Parathyroid adenoma (tissue), 2 donors: ENCODE data around the gene ERC1.

ENCODE experiments used
- H2AFZ ChIP-seq: fragments of 300-600 bp; sonication (generic); one replicate; pipeline ENCODE4 v1.7.0; 2017; ENCODE audit warnings: antibody characterized with exemption, mild to moderate bottlenecking
- H3K27ac ChIP-seq: fragments of 300-600 bp; sonication (generic); one replicate; pipeline ENCODE4 v1.7.0; 2017
- H3K27me3 ChIP-seq: fragments of 300-600 bp; sonication (generic); one replicate; pipeline ENCODE4 v1.7.0; 2017; ENCODE audit warnings: low read length; ENCODE audit not compliant: control insufficient read depth, insufficient read depth
- H3K36me3 ChIP-seq: fragments of 300-600 bp; sonication (generic); one replicate; pipeline ENCODE4 v1.7.0; 2017; ENCODE audit warnings: low read length; ENCODE audit not compliant: control insufficient read depth, insufficient read depth
- H3K4me1 ChIP-seq: fragments of 300-600 bp; sonication (generic); one replicate; pipeline ENCODE4 v1.7.0; 2017; ENCODE audit warnings: control low read depth
- H3K4me2 ChIP-seq: fragments of 300-600 bp; sonication (generic); one replicate; pipeline ENCODE4 v1.7.0; 2017; ENCODE audit warnings: low read length
- H3K4me3 ChIP-seq: fragments of 300-600 bp; sonication (generic); one replicate; pipeline ENCODE4 v1.7.0; 2017; ENCODE audit warnings: low read depth, low read length
- H3K79me2 ChIP-seq: fragments of 300-600 bp; sonication (generic); one replicate; pipeline ENCODE4 v1.7.0; 2017; ENCODE audit warnings: control low read depth
- H3K9ac ChIP-seq: fragments of 300-600 bp; sonication (generic); one replicate; pipeline ENCODE4 v1.7.0; 2017; ENCODE audit warnings: mild to moderate bottlenecking
- H3K9me3 ChIP-seq: fragments of 300-600 bp; sonication (generic); one replicate; pipeline ENCODE4 v1.7.0; 2017; ENCODE audit warnings: low read length; ENCODE audit not compliant: control insufficient read depth
- CTCF ChIP-seq: fragments of 300-600 bp; sonication (generic); IDR thresholded peaks from one replicate; pipeline ENCODE4 v1.7.0; 2017; ENCODE audit warnings: antibody characterized with exemption, mild to moderate bottlenecking
- donor health status: primary hyperparathyroidism.

ERC1 gene

GRCh38 chr12:1176191-1176590, 185.2 kb downstream of the ERC1 start:
- Histone ChIP-seq H3K9me3 (no peaks in the 10 kb centered on the region), H2AFZ (no peak overlapping the region), H3K79me2 (peaks cover 2% of the 10 kb centered on the region), H3K4me2 (no peak overlapping the region), H3K27ac (no peak overlapping the region), H3K4me1 (peaks cover 8% of the 10 kb centered on the region), H3K36me3 (no peaks in the 10 kb centered on the region), H3K4me3 (no peak overlapping the region), H3K9ac (no peak overlapping the region), H3K27me3 (no peaks in the 10 kb centered on the region)
- no peak for TF ChIP-seq CTCF

- H3K4me1 ChIP-seq = no peaks in the 10 kb centered on the region
- no peak overlapping the region for H3K4me3 ChIP-seq
- H3K27ac ChIP-seq = no peak overlapping the region
- no peak for TF ChIP-seq CTCF
- peaks cover 2% of the 10 kb centered on the region for H3K79me2 ChIP-seq
- no peak overlapping the region for H3K4me2 ChIP-seq
- no peaks in the 10 kb centered on the region for H3K27me3 ChIP-seq
- no peak overlapping the region for H3K9ac ChIP-seq
- H3K36me3 ChIP-seq = no peaks in the 10 kb centered on the region
- no peak overlapping the region for H2AFZ ChIP-seq
- H3K9me3 ChIP-seq = no peaks in the 10 kb centered on the region
These were observed 188.1 kb downstream of the ERC1 start for GRCh38 chr12:1179128-1179527.

GRCh38 chr12:1182069-1182468, 191.0 kb downstream of the ERC1 start:
- no peaks in the 10 kb centered on the region for H3K79me2 ChIP-seq
- no peaks in the 10 kb centered on the region for H3K4me1 ChIP-seq
- H3K4me2 ChIP-seq = no peak overlapping the region
- no peak overlapping the region for H3K27ac ChIP-seq
- no peak overlapping the region for H3K4me3 ChIP-seq
- no peaks in the 10 kb centered on the region for H3K36me3 ChIP-seq
- H3K27me3 ChIP-seq = no peaks in the 10 kb centered on the region
- H2AFZ ChIP-seq = no peak overlapping the region
- no peaks in the 10 kb centered on the region for H3K9me3 ChIP-seq
- TF ChIP-seq CTCF = no peak
- no peak overlapping the region for H3K9ac ChIP-seq

GRCh38 chr12:1184402-1184801, 193.4 kb downstream of the ERC1 start:
- Histone ChIP-seq H3K36me3 (no peaks in the 10 kb centered on the region), H2AFZ (no peak overlapping the region), H3K9me3 (no peaks in the 10 kb centered on the region), H3K9ac (no peak overlapping the region), H3K4me3 (no peak overlapping the region), H3K79me2 (no peaks in the 10 kb centered on the region), H3K27ac (no peak overlapping the region), H3K27me3 (no peaks in the 10 kb centered on the region), H3K4me1 (no peaks in the 10 kb centered on the region), H3K4me2 (no peak overlapping the region)
- TF ChIP-seq CTCF = no peak

GRCh38 chr12:1185460-1186182, 194.6 kb downstream of the ERC1 start:
- Histone ChIP-seq H3K79me2 (no peaks in the 10 kb centered on the region), H3K4me1 (no peaks in the 10 kb centered on the region), H3K27me3 (no peaks in the 10 kb centered on the region), H3K27ac (no peak overlapping the region), H3K4me3 (no peak overlapping the region), H3K36me3 (no peaks in the 10 kb centered on the region), H3K9me3 (no peaks in the 10 kb centered on the region), H3K9ac (no peak overlapping the region), H3K4me2 (no peak overlapping the region), H2AFZ (no peak overlapping the region)
- TF ChIP-seq CTCF = no peak
